ENCODE measurements around the gene CD52.

CD52 gene

DNA sequence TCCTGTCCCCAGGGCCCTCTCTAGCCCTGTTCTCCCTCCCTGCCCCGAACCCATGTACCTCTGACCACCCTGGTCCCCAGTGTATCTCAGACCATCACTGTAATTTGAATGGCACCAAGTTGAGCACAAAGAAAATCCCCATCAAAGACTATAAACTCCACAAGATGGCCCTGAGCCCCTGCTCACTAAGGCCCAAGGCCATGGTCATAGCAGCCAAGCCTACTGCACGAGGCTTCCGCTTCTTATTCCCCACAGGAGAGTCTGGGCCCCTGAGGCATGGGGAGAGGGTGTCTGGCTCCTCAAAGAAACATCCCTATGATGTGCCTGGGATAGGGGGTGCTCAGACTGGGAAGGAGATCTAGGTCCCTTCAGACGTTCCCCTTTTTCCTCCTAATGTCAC is 50.2 kb downstream of the CD52 start:
- FAIRE-seq (no peak), DNase-seq (ENCODE audit: insufficient read length, low spot score) (no peak)
- TF ChIP-seq, protein P1, sequence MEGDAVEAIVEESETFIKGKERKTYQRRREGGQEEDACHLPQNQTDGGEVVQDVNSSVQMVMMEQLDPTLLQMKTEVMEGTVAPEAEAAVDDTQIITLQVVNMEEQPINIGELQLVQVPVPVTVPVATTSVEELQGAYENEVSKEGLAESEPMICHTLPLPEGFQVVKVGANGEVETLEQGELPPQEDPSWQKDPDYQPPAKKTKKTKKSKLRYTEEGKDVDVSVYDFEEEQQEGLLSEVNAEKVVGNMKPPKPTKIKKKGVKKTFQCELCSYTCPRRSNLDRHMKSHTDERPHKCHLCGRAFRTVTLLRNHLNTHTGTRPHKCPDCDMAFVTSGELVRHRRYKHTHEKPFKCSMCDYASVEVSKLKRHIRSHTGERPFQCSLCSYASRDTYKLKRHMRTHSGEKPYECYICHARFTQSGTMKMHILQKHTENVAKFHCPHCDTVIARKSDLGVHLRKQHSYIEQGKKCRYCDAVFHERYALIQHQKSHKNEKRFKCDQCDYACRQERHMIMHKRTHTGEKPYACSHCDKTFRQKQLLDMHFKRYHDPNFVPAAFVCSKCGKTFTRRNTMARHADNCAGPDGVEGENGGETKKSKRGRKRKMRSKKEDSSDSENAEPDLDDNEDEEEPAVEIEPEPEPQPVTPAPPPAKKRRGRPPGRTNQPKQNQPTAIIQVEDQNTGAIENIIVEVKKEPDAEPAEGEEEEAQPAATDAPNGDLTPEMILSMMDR (IDR thresholded peaks at IDR 0.05; ENCODE audit: insufficient read depth, missing control alignments): no peak

DNA sequence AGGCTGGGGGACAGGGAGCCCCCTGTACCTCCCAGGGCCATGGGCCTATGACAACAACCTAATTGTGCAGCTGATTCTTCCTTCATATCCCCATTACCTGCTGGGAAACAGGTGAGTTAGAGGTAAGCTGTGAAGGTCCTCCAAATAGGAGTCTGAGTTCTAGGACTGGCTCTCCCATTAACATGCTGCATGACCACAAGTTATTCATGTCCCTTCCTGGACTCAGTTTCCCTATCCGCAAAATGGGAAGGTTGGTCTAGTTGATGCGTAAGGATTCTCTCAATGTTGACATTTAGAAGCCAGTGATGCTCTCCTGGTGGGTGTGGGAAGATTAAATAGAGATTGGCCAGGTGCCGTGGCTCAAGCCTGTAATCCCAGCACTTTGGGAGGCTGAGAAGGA is 50.7 kb downstream of the CD52 start:
- DNase-seq (ENCODE audit: insufficient read length, low spot score) (no peak), FAIRE-seq (no peak)
- TF ChIP-seq, protein P1 (IDR thresholded peaks at IDR 0.05; ENCODE audit: insufficient read depth, missing control alignments): no peak
